CD4-positive, alpha-beta T cell treated with Interleukin-2 at 100 ng/mL for 4 hours (primary cell): ENCODE measurements around the gene MPZL1.
"Not testable (repeated sequence)": the region's sequence is repeated elsewhere in the genome, so short reads cannot be mapped to it uniquely, and the experiment has no call there.

ENCODE experiments used
- DNase-seq: peaks from one replicate; pipeline ENCODE4 v3.0.0-alpha.2; 2020; ENCODE audit warnings: low spot score

The MPZL1 gene

GRCh38 chr1:167781558-167781957, 59.8 kb downstream of the MPZL1 start:
- no peak for DNase-seq

DNA sequence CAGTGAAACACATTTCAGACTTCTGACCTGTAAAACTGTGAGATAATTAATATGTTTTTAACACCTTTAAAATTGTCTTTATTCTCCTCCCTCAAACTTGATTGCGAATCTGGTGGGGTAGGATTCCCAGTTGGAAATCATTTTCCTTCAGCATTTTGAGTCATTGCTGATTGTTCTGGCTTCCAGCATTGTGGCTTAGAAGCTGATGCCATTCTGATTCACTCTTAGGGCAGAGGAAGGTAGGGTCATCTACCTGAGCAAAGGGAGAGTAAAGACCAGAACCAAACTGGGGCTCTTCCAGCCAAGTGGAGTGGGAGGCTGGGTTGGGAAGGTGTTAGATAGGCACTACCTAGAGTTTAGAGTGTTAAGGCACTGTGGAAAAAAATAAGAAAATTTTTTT, 61.2 kb downstream of the MPZL1 start:
- DNase-seq, result no peak

DNA sequence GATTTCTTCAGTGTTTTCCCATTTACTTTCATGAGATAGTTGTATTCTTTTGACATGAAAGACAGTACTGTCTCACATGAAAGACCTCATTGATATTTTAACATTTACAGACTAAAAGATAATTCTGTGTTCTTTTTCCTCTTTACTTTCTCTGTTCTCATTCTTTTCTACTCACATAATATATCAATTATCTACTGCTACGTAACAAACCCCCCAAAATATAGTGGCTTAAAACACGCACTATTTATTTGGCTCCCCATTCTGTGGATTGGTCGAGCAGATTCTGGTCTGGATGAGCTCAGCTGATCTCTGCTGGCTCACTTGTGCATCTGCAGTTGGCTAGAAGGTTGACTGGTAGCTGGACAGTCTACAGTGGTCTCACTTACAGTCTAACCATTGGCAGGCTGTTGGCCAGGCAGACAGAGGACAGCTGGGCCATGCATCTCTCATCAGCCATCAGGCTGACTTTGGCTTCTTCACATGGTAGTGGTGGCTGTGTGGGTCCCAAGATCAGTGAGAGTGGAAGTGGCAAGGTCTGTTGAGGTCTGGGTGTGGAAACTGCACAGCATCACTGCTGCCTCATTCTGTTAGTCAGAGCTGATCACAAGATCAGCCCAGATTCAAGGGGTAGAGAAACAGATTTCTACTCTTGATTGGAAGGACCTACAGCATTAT, 63.2 kb downstream of the MPZL1 start:
- no peak for DNase-seq

DNA sequence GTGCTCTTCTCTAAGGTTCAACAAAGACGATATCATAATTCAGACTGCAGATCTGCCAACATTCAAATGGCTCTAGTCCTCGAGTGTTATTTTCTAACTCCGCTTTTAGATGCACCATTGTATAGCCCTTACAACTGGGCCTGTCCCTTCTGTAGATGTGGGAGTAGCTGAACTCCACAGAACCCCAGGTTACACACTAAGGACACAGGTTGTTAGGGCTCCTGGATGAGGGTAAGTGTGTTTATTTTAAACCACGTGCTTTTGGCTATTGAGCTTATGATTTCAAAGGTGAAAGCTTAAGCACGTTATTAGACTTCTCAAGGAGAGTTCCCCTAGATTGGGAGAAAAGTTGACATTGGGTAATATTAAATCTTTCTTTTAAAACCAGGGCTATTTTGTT, 64.7 kb downstream of the MPZL1 start:
- DNase-seq, result no peak

GRCh38 chr1:167789501-167789900, 67.7 kb downstream of the MPZL1 start:
- DNase-seq, result no peak

DNA sequence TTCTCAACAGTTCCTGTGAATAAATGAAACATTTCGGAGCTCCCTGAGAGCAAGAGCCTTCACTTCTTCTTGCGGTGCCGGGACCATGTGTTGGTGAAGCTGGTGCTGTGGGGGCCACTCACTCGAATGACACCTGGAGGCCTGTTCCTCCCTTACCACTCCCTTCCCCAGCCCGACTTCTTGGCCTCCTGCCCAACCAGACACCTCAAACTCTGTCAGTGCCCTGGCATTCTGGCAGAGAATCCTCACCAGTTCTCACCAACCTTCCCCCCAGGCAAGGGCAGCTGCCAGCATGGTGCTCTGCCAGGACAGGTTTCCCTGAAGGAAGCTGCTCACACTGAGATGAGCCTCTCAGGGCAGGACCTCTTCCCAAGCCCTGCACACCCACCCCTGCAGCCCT, 68.3 kb downstream of the MPZL1 start:
- no peak for DNase-seq

DNA sequence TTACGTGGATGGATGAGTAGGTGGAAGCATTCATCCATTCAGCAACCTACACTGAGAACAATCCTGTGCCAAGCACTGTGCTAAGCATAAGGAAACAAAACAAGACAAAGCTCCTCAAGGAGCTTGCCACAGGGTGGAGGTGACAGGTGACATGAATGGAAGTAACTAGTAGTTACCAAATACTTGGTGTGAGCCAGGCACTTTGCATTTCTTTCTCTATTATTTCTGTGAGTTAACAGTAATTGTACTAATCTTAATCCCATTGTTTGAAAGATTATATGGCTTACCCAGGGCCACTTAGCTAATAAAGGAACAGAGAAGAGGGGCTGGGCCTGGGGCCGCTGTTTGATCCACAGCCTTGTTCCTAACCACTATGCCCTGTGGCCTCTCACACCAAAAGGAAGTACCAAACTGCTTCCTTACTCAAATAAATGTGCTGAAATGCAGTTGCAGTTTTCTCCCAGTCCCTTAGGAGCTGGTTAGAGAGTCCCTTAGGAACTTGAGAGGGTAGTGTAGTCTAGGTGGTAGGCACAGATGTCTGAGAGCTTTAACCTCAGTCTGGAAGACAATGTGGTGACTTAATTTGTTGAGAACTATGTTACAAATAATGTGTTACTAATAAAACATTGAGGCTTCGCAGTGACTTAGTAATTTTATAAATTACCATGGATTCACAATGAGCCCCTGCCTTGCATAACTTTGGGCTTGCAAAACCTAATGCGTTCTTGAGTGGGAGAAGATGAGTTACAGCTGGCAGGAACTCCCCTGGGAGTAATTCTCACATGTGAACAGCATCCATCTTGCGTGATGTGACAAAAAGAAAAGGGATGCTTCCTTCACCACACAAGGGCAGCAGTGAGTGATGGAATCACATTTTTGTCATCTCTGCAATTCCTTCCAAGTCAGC, 69.8 kb downstream of the MPZL1 start:
- no peak for DNase-seq

DNA sequence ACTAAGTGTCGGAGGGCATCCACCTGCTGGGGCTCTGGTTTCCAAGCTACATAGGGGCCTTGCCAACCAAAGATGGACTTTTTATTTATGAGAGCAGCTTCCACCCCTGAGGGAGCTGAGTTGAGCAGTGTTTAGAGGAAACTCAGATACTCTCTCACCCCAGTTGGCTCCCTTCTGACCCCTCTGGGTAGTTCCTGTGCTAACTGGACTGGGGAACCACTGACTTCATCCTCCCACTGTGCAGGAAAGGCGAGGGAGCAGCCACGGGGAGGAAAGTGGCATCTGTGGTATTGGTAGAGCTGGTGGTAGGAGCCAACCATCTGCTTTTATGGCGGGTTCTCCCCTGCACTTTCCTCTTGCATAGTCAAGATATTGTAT, 70.4 kb downstream of the MPZL1 start:
- DNase-seq, result no peak

GRCh38 chr1:167794043-167794442, 72.3 kb downstream of the MPZL1 start:
- no peak for DNase-seq

GRCh38 chr1:167795810-167796740, 74.3 kb downstream of the MPZL1 start:
- DNase-seq, result no peak

GRCh38 chr1:167797015-167797414, 75.2 kb downstream of the MPZL1 start:
- DNase-seq, result no peak

DNA sequence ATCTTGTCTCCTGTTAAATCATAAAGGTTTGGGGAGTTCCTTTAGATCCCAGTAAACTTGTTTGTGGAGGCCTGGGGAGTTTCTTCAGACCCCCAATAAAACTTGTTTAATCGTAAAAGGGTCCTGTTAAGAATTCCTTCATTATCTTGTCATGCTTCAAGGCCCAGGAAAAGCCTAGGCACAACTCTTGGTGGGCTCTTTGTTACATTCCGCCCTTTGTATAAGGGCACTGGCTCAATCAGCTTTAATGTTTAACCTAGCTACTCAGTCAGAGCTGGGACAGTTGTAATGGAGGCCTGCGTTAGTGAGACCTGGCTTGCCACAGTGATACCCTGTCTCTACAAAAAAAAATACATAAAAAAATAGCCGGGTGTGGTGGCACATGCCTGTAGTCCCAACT, 77.2 kb downstream of the MPZL1 start:
- no peak for DNase-seq

DNA sequence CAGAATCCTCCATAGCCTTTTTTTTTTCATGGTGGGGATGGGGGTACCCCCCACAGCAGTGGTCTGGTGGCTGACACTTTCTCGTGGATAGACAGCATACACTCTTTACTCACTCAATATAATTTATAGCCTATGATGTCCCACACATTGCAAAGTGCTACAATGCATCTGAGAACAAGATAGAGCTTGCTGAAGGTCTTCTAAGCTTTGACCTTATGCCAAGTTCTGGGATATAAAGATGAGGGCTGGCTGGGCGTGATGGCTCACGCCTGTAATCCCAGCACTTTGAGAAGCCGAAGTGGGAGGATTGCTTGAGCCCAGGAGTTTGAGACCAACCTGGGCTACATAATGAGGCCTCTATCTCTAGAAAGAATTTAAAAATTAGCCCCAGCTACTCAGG, 78.0 kb downstream of the MPZL1 start:
- DNase-seq, result no peak

DNA sequence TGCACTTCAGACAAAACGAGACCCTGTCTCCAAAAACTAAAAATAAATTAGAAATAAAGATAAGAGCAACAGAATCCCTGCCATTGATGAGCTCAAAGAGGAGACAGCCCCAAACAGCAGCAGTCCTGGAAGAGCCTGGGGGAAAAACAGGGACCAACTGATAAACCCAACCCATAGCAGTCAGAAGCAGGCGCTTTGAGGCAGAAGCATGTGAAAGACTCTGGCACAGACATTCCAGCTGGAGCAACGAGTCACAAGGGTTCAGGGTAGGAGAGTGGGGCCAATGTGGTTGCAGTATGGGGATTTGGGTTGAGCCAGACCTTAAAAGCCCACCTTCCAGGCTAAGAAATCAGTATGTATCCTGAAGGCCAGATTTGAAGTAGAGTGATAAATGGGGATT, 78.5 kb downstream of the MPZL1 start:
- no peak for DNase-seq

DNA sequence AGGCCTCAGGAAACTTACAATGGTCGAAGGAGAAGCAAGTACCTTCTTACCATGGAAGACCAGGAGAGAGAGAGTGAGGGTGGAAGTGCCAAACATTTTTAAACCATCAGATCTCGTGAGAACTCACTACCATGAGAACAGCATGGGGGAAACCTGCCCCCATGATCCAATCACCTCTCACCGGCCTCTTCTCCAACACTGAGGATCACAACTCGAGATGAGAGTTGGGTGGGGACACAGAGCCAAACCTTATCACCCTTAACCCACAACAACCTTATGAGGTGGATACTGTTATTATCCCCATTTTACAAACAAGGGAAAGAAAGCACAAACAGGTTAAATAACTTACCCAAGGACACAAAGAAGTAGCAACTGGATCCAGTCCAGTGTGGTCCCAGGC, 80.5 kb downstream of the MPZL1 start:
- no peak for DNase-seq

GRCh38 chr1:167803358-167804207, 81.8 kb downstream of the MPZL1 start:
- peak; percentile 90 for DNase-seq

DNA sequence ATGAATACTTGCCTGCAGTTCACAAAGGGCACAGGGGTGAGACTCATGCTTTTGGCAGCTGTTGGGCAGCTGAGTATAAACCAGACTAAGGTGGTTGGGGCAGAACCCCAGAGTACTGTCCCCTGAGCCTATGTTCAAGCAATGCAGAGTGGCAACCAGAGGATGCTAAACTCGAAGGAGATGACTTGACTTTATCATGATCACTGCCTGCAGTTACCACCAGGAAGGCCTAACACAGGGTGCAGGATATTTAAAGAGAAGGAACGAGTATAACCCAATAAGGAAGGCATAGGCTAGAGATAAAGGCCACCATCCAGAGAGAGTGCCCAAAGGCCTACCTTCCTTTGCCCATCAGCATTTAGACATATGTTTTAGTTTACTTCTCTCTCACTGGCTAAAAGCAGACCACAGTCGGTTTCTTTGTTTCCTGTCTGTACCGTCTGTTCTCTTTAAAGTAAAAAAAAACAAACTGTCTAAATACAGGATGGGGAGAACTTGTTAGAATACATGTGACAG, 83.3 kb downstream of the MPZL1 start:
- peak; percentile 43 for DNase-seq

DNA sequence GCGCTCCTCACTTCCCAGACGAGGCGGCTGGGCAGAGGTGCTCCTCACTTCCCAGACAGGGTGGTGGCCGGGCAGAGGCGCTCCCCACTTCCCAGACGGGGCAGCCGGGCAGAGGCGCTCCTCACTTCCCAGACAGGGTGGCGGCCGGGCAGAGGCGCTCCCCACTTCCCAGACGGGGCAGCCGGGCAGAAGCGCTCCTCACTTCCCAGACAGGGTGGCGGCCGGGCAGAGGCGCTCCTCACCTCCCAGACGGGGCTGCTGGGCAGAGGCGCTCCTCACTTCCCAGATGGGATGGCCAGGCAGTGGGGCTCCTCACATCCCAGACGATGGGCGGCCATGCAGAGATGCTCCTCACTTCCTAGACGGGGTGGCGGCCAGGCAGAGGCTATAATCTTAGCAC, 84.5 kb downstream of the MPZL1 start:
- DNase-seq, result not testable (repeated sequence)

DNA sequence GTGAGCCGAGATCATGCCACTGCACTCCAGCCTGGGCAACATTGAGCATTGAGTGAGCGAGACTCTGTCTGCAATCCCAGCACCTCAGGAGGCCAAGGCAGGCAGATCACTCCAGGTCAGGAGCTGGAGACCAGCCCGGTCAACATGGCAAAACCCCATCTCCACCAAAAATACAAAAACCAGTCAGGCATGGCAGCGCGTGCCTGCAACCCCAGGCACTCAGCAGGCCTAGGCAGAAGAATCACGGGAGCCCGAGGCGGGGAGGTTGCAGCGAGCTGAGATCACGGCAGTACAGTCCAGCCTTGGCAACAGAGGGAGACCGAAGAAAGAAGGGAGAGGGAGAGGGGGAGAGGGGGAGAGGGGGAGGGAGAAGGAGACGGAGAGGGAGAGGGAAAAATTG, 84.9 kb downstream of the MPZL1 start:
- not testable (repeated sequence) for DNase-seq

GRCh38 chr1:167808104-167808503, 86.3 kb downstream of the MPZL1 start:
- DNase-seq, result no peak

- no peak for DNase-seq
Measured at GRCh38 chr1:167808690-167809089, 86.9 kb downstream of the MPZL1 start.
